Right renal cortex interstitium (tissue), 3 donors: ENCODE results near the gene ZCCHC7. TPM values are rescaled to one million over a fixed set of nuclear protein-coding genes. Genes with fewer than 3 reads are reported as not detected.

Source experiments
- DNase-seq, 3 donors: peaks; one replicate each; pipeline ENCODE4 v3.0.0-alpha.2; 2013; ENCODE audit warnings: low read depth in 3 of 3, low spot score in 2 of 3
- polyA plus RNA-seq, 3 donors: library from polyadenylated mRNA; unstranded; fragments of 120-200 nt; gene quantifications; one replicate each; pipeline ENCODE4 v1.2.1, GENCODE V29; 2013; ENCODE audit not compliant: insufficient read length in 3 of 3

ZCCHC7 gene
- polyA plus RNA-seq, 3 donors: 23.2 to 27.6 (median 27.2) TPM

DNA sequence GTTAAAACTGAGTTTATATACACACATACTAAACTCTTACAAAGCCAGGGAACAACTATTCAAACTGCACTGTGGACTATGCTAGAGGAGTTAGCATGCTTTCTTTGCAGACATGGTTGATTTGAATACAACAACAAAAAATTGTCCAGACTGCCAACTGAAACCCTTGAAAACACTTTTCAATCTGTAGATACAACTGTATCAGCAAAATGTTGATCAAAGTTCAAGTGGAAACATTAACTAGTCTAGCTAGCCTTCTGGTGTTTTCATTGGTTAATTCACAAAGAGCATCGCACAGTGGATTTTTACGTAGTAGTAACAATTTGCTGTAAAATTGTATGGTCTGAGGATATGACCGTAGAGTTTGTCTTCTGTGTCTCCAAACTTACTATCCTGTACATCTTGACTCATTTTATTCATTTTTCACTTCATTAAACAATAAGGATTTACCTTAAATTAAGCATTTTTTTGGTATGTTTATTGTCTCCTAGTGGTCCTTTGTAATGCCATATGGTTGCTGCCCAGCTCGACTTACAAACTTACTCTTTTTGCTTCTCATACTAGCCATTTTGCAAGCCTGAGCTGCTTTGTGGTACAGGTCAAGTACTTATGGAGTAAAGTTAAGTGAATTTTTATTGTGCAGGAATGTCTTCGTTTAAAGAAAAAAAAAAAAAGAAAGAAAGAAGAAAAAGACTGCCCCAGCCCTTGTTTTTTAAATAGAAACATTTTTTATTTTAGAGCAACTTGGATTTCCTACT, 123.4 kb downstream of the ZCCHC7 start:
- no peak for DNase-seq

DNA sequence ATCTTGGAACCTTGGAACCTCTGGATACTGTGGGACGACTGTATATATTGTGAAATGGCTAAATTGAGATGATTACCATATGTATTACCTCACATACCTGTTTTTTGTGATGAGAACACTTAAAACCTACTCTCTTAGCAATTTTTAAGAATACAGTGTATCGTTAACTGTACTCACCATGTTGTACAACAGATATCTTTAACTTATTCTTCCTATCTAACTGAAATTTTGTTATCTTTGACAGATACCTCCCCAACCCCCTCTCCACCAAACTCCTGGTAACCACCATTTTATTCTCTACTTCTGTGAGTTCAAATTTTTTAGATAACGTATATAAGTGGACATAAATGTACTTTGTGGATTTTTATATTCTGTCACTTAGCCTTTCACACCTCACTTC, 126.5 kb downstream of the ZCCHC7 start:
- no peak for DNase-seq

DNA sequence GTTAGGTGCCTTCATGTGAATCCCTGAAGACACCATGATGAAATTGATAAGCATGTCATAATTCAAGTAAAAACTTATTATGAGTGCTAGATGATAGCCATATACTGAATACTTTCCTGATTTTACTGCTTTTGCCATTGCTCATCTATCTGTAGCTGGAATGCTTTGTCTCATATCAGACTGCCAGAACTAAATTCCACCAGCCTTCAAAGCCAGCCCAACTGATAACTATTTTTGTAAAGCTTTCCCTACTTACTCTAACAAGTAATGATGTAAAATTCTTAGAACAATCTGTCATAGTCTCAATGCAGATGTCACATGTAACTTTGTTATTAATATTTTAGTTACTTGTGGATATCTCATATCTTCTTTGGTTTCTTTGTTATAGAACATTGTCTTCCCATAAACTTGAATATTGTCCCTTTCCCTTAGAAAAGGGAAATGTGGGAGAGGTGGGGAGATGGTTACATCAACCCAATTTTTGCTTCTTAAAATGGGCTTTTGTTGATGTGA, 128.3 kb downstream of the ZCCHC7 start:
- DNase-seq: no peak

DNA sequence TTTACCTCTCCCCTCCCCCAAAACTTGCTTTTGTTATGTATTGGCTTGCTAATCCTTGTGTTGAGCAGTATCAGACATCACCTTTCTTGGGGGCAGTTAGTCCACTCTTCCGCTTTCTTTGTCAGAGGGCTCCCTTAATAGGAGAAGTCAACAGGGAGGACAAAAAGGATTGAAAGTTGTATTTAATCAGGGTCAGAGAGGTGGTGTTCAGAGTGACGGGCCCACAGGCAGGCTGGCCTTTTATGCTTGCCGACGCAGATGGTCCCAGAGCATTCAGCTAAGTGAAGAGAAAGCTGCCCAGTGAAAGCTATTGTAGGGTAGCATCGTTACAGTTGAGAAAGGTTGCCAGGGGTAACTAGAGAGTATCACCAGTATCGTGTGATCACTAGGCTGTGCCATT, 131.1 kb downstream of the ZCCHC7 start:
- DNase-seq: no peak

DNA sequence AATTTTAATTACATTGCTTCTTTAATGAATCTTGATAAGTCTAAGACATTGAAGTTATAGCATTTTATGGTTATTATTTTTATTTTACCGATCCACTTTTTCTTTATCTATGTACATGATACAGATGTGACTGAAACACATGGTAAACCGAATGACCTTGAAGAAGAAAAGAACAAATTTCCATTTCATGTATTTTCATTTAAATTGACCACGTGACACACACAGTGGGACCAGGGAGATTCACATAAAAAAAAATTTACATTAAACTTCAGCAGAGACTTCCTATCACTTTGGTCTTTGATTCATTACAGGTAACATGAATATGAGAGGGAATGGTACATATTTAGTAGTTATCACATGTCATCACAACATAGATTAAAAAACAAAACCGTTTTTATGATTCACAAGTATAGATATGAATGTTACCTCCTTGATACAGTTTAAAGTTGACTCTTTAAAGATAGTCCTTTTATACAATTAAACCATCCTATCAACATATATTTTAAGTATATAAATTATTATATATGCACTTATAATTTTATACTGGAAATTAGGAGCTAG, 133.1 kb downstream of the ZCCHC7 start:
- DNase-seq: no peak

DNA sequence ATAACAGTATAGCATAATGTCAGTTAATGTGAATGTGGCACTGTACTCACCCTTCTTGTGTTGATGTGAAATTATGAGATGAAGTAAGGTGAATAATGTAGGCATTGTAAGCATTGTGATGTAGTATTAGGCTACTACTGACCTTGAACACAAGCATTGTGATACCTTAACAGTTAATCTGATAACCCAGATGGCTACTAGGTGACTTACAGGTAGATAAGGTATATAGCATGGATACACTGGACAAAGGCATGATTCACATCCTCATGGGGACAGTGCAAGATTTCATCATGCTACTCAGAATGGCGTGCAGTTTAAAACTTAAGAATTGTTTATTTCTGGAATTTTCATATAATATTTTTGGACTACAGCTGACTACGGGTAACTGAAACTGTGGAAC, 134.8 kb downstream of the ZCCHC7 start:
- no peak for DNase-seq

DNA sequence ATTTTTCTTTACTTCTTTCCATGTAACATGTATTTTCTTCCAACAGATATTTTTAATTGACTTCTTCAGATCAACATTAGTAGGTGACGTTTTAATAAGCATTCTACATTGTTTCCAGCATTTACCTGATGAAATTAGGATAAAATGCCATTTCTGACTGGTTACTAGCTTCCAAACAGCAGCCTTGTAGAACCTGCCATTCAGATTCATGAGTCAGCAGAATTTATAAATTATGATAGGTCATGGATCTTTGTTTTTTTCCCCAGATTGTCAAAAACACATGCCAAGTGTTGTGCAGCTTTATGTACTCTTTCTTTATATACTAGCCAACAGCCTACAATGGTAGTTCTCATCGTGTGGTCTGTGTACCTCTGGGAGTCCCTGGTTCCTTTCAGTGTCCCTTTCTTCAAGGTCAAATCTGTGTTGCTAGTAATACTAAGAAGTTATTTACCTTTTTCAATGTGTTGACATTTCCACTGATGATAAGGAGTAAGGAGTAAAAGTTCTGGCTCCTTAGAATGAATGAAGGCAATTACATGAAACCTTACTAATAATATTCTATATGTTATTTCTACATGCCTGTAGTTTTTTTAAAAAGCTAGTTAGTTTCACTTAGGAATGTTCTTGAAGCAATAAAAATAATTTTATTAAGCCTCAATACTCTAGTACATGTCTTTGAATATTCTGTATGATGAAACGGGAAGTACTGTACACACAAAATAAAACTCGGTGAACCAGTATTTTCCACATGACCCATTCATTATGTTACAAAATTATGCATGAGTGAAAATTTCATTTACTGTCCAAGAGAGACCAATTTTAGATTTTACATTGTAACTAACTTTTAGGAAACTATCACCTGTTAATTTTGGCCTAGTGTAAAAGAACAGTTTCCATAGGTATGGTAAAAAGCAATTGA, 135.8 kb downstream of the ZCCHC7 start:
- DNase-seq: no peak

DNA sequence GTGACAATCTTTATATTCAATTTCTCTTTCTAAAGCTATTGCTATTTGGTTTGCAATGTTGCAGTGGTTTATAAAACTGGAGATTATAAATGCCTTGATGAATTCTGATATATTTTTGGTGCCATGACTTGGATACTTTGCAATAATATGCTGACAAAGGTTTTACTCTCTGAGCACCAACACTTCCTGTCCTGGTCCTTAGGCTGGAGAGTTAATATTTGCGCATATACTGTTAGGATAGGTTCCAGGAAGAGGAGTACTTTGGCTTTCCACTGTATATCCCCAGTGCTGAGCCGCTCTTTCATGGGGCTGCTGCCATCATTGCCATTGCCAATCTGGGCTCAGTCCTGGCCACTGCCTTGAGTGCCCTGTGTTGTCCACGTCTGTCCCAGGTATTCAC, 139.6 kb downstream of the ZCCHC7 start:
- DNase-seq: no peak

DNA sequence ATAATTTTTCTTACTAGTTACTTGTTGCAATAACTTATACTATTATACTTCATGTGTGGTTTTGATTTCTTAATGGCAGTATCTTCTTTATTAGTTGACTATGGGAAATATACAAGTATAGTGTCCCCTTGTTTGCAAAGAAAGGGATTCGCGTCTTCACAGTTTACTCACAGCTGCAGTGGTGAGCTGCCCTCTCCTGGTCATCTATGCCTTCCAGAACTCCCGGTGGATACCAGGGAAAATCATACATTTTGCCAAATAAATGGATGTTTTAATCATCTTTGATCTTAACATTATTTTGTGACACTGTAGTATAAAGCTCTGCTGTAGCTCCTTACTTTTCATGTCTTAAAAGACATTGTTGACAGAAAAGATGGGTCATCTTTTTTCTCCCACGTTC, 142.0 kb downstream of the ZCCHC7 start:
- no peak for DNase-seq

DNA sequence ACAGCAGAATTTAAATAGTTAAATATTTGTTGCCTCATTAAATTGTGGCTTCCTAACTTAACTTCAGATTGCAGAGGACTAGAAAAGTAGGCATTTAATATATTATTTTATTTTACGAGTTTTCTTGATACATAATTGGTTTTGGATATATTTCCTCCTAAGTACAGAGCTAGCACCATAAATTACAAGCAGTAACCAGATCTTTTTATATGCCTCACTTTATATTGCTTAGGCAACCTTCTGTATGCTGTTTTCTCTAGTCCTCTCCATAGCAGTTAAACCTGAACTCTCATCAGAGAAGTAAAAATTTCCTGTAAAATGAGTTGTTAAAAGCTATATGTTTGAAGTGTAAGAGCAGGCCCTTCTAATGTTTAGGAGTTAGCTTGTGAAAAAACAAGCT, 144.2 kb downstream of the ZCCHC7 start:
- no peak for DNase-seq

DNA sequence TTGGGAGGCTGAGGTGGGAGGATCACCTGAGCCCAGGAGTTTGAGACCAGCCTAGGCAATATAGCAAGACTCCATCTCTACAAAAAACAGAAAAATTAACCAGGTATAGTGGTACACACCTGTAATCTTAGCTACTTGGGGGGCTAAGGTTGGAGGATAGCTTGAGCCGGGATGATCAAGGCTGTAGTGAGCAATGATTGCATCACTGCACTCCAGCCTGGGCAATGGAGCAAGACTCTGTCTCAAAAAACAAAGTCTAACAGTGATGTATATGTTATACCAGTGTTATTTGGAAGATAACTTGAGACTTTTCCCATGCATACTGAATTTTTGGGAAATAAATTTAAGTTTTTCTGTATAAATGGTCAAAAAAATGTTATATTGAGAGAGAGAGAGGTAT, 146.3 kb downstream of the ZCCHC7 start:
- no peak for DNase-seq

DNA sequence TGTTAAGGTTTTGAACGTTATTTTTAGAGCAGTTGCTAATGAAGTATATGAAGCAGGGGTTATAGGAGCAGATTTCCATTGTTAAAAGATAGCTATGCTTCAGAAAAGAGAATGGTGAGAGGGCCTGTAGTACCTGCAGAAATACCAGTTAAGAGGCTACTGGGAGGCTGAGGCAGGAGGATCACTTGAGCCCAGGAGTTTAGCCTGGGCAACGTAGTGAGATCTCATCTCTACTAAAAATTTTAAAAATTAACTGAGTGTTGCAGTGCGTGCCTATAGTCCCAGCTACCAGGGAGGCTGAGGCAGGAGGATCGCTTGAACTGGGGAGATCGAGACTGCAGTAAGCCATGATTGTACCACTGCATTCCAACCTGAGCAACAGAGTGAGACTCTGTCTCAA, 148.8 kb downstream of the ZCCHC7 start:
- DNase-seq: no peak

DNA sequence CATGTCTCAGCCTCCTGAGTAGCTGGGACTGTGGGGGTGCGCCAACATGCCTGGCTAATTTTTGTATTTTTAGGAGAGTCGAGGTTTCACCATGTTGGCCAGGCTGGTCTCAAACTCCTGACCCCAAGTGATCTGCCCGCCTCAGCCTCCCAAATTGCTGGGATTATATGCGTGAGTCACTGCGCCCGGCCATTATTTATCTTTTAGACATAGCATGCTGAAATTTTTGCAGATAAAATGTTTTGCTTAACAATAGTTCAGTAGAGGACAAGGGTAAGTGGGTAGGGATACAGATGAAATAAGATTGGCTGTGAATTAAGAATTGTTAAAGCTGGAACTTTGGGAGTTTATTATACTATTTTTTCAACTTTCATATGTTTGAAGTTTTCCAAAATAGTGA, 151.3 kb downstream of the ZCCHC7 start:
- no peak for DNase-seq

DNA sequence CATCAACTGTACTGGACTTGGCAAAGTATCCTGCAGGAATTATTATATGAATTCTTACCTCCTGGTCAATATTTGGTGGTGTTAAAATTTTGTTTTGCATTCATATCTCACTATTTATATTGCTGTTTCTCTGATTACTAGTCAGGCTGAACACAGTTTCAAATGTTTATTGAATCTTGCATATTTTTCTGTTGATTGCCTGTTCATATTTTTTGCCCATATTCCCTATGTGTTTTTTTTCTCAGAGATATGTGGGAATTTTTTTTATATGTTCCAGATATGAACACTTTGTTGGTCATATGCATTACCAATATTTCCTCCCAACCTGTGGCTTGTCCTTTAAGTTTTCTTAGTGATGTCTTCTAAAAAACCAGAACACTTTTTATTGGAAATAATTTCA, 153.2 kb downstream of the ZCCHC7 start:
- DNase-seq: no peak

DNA sequence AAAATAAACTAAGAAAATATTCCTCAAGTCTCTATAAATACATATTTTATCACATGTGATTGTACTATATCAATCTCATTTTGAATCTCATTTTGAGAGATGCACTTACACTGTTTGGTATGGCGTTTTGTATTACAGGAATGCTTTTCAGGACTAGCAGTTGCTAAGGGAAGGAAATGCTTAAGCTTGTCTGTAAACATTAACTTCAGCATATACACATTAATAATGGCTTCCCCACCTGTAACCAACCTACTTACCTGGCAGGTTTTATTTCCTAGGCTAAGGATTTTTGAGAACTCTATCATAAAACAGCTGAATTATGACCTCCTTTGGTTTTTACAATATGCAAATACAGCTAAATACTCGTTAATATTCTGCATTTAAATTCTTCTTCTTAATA, 161.2 kb downstream of the ZCCHC7 start:
- DNase-seq: no peak

DNA sequence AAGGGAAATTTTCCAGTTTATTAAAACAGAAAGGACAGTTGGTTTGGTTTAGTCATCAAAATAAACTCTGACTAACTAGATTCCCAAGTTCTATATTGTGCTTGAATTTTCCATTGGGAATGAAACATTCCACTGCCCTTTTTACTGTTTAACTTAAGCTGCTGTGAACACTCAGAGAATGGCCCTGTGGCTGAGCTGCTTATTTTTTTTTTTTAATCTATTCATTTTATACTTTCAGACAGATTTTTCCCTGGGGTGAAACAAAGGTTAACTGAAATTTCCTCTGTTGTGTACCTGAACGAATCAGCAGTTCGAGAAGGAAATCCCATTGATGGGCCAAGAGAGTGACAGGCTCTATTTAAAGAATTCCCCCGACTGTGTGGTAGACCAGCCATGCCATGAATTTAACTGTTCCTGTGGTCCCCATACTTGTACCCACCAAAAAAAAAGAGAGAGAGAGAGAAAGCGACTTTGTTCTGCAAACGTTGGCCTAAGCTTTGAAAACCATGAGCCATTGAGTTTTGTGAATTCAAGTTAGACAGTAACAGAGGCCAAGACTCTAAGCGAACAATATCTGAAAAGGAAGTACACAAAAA, 163.5 kb downstream of the ZCCHC7 start:
- no peak for DNase-seq

DNA sequence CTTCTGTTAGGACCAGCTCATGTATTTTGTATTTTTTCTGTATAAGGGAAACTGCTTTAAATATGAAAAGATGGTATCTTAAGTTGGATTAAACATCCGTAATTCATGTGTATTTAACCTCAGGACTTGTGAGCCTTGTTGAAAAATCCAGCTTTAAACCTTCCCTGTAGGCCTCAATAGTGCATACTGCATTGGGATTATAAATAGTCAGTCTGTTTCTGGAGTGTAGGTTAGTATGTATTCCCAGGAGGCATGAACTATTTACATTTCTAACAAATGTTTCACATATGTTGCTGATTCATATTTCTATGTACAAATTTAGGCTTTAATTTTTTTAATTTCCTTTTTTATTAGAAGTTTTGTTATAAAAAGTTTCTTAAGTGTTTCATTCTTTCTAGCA, 164.3 kb downstream of the ZCCHC7 start:
- no peak for DNase-seq

DNA sequence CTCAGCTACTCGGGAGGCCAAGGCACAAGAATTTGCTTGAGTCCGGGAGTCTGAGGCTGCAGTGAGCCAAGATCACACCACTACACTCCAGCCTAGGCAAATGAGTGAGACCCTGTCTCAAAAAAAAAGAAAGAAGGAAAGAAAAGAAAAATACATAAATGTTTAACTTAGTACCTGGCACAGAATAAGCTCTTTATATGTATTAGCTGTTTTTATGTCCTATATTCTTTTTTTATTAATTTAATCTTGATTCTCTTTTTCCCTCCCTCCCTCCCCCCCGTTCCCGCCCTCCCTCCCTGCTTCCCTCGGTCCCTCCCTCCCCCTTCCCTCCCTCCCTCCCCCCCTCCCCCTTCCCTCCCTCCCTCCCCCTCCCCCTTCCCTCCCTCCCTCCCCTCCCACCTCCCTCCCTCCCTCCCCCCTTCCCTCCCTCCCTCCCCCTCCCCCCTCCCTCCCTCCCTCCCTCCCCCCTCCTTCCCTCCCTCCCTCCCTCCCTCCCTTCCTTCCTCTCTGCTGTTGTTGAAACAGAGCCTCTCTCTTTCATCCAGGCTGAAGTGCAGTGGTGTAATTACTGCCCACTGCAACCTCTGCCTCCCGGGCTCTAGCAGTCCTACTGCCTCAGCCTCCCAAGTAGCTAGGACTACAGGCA, 166.3 kb downstream of the ZCCHC7 start:
- DNase-seq: no peak

DNA sequence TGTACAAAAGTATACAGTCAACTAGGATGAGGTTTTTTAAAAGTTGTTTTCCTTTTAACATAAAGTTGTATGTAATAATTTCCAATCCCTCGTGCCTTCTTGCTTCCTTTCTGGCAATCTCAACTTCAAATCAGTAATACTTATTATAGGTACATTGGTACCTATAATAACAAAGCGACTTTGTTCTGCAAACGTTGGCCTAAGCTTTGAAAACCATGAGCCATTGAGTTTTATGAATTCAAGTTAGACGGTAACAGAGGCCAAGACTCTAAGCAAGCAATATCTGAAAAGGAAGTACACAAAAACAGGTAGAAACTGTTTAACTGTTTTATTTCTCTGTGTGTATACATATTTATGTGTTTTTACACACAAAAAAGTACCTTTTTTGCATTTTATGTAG, 166.9 kb downstream of the ZCCHC7 start:
- no peak for DNase-seq

DNA sequence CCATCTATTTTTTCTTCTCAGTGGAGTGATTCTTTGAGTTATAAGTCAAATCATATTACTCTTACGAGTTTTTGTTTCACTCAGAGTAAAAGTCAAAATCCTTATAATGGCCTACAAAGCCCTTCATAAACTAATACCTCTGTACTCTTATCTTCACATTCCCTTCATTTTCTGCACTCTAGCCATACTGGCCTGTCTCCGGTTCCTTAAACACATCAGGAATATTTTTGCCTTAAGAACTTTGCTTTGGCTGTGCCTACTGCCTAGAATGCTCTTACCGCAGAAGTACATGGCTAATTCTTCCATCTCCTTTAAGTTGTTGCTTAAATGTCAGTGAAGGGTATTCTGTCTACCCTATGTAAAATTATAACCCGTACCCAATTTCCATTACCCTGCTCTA, 169.3 kb downstream of the ZCCHC7 start:
- no peak for DNase-seq
